Bronchial epithelial cell (primary cell): Measurements from ENCODE around the gene LONP2. TPM values are rescaled to one million over a fixed set of nuclear protein-coding genes. Genes with fewer than 3 reads are reported as not detected.
"Not testable (repeated sequence)": the region's sequence is repeated elsewhere in the genome, so short reads cannot be mapped to it uniquely, and the experiment has no call there.

Experiments
- DNase-seq: peaks from one replicate; pipeline ENCODE4 v3.0.0-alpha.2; 2010; ENCODE audit warnings: low read depth
- FAIRE-seq: peaks from 2 replicates; lab custom pipeline; 2011; peaks lifted over from hg19 to GRCh38; lab: Jason Lieb, UNC
- H3K27me3 ChIP-seq: 2 replicates; pipeline ENCODE4 v1.5.1; 2011; ENCODE audit warnings: low read length; ENCODE audit not compliant: control insufficient read depth, insufficient read depth
- H3K36me3 ChIP-seq: 2 replicates; pipeline ENCODE4 v1.5.1; 2011; ENCODE audit warnings: low read length; ENCODE audit not compliant: control insufficient read depth, insufficient read depth
- H3K4me3 ChIP-seq: 2 replicates; pipeline ENCODE4 v1.5.1; 2011; ENCODE audit warnings: mild to moderate bottlenecking, low read depth, low read length, control low read depth
- CTCF ChIP-seq: IDR thresholded peaks from 2 replicates; pipeline ENCODE4 v1.5.1; 2011; ENCODE audit warnings: mild to moderate bottlenecking, moderate library complexity, low read length, control low read depth, inconsistent platforms; ENCODE audit not compliant: insufficient read depth, severe bottlenecking
- total RNA-seq: library from RNA; depleted of rRNA; stranded (reverse); fragments of >200 nt; gene quantifications from 2 replicates; pipeline ENCODE4 v1.2.1, GENCODE V29; 2014

Gene LONP2
- total RNA-seq, 1 donor from 2014 or later = 41.9 TPM

DNA sequence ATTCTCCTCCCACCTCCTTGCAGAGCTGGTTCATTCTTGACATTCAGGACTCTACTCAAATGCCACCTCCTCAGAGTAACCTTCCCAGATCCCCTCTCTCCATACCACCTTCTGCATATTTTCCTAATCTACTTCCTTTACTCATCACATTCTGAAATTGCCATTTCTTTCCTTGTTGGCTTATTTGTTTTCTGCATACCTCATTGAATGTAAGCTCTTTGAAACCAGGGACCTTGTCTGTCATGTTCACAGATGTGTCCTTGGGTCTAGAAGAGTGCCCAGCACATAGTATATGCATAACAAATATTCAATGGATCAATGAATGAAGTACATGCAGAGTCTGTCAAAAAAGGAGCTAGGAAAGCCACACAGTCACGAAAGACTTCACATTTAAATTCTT lies 7.8 kb upstream of the LONP2 start:
- Histone ChIP-seq H3K4me3 (no peak overlapping the region), H3K27me3 (no peaks in the 10 kb centered on the region), H3K36me3 (no peaks in the 10 kb centered on the region)
- FAIRE-seq = no peak
- no peak for DNase-seq
- no peak for TF ChIP-seq CTCF

DNA sequence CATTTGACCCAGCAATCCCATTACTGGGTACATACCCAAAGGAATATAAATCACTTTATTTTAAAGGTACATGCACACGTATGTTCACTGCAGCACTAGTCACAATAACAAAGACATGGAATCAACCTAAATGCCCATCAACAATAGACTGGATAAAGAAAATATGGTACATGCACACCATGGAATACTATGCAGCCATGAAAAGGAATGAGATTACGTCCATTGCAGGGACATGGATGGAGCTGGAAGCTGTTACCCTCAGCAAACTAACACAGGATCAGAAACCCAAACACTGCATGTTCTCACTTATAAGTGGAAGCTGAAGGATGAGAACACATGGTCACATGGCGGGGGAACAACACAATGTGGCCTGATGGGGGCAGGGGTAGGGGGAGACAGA lies 4.0 kb upstream of the LONP2 start:
- H3K27me3 ChIP-seq, H3K36me3 ChIP-seq, FAIRE-seq, DNase-seq, H3K4me3 ChIP-seq: not testable (repeated sequence)

- DNase-seq (no peak), FAIRE-seq (no peak)
- H3K4me3 ChIP-seq = peak overlapping the region; percentile 92
- no peaks in the 10 kb centered on the region for H3K36me3 ChIP-seq
- H3K27me3 ChIP-seq = no peaks in the 10 kb centered on the region
- TF ChIP-seq CTCF = no peak
These were observed 729 bp downstream of the LONP2 start for GRCh38 chr16:48244863-48245195.

DNA sequence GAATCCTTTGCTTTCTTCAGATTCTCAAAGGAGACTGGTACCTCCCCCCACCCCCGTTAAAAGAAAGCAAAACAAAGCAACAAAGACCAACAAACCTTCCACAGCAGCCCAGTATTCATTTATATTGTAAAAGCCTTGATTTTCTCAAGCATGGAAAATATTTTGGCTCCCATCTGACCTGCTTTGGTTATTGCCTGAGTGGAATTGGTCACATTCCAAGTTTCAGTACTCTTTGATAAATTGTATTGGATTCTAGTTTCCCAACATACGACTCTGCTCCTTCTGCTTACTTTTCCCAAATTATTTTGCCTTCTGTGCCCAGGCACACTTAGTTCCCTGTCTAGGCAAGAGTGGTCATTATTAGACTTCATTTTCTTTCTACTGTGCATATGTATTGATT lies 2.0 kb downstream of the LONP2 start:
- no peak for TF ChIP-seq CTCF
- Histone ChIP-seq H3K27me3 (no peaks in the 10 kb centered on the region), H3K36me3 (no peaks in the 10 kb centered on the region), H3K4me3 (no peak overlapping the region)
- DNase-seq (no peak), FAIRE-seq (no peak)

DNA sequence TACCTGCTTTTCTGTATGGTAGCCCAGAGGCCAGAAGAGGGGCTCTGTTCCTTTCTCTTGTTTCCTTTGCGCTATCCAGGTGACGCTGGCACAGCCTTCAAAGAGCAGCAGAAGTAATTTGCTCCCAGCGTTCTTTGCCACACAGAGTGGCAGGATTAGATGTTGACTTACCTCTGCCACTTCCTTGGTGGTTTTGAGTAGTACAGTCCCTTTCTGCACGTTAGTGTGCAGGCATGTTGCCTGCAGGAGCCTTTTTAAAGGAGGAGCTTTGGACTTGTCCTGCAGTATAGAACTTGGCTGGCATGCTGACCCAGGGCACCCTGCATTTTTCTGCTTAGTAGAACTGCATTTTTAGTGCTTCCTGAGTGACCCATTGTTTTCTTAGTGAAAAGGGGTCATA lies 3.2 kb downstream of the LONP2 start, which contains the start of gene ABCC11:
Gene ABCC11 (minus strand): TSS at position 229 of the 400 bp plus-strand sequence. CDS start 15,618 bp downstream, outside the sequence.
- TF ChIP-seq CTCF = no peak
- peaks cover 1% of the 10 kb centered on the region for H3K36me3 ChIP-seq
- DNase-seq (no peak), FAIRE-seq (no peak)
- H3K4me3 ChIP-seq = no peak within 1 kb of the TSS
- H3K27me3 ChIP-seq = no peaks in the 10 kb centered on the region

- TF ChIP-seq CTCF = no peak
- no peaks in the 10 kb centered on the region for H3K27me3 ChIP-seq
- no peak overlapping the region for H3K4me3 ChIP-seq
- peaks cover 8% of the 10 kb centered on the region for H3K36me3 ChIP-seq
- FAIRE-seq = no peak
- DNase-seq = peak; percentile 58
These were observed 6.6 kb downstream of the LONP2 start for GRCh38 chr16:48250520-48251278.
